ENCODE data around the gene FOXN3.
"Not testable (repeated sequence)": the region's sequence is repeated elsewhere in the genome, so short reads cannot be mapped to it uniquely, and the experiment has no call there.

Gene FOXN3

DNA sequence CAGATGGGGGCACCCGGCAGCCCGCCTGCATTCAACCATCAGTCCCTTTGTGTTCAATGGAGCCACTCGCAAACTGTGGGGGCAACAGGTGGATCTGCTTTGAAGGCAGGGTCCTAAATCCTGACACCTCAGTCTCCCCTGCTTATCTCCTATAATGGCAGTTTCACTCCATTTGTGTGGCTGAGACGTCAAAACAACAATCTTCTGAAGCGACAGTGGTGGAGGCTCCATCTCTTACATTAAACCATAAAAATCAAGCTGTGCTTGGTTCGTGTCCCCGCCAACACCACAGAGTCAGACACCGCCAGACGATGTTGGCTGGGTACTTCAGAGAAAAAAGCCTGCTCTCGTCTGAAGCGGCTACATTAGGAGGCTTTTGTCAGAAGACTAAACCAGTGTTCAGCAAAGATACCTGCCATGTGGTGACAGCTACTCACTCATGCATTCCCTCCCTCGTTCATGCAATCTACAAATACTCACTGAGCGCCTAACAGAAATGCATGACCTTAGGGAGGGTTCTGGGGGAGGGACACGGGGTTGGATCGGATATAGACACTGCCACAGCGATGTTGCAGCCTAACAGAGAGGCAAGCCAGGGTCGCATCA, 253.9 kb downstream of the FOXN3 start:
- Histone ChIP-seq H3K4me3 (ENCODE audit: insufficient read length, low read depth) (no peak overlapping the region), H3K27me3 (ENCODE audit: insufficient read depth, insufficient read length) (no peaks in the 10 kb centered on the region), H3K4me1 (ENCODE audit: insufficient read depth, insufficient read length) (no peaks in the 10 kb centered on the region), H3K9ac (ENCODE audit: insufficient read length, low read depth) (no peak overlapping the region), H3K36me3 (ENCODE audit: insufficient read depth, insufficient read length, low read length) (peaks cover 41% of the 10 kb centered on the region), H3K9me3 (ENCODE audit: insufficient read depth, low read length) (no peaks in the 10 kb centered on the region)
- TF ChIP-seq YY1 (IDR thresholded peaks at IDR 0.05; ENCODE audit: insufficient read depth, insufficient read length) (no peak), ZNF274 (IDR thresholded peaks at IDR 0.05; ENCODE audit: low read depth, low read length) (no peak), SUZ12 (IDR thresholded peaks at IDR 0.05; ENCODE audit: extremely low read depth, insufficient read depth, insufficient read length) (no peak)
- no peak for DNase-seq (ENCODE audit: low read depth, low spot score)

- no peak for DNase-seq (ENCODE audit: low read depth, low spot score)
- TF ChIP-seq YY1 (IDR thresholded peaks at IDR 0.05; ENCODE audit: insufficient read depth, insufficient read length) (no peak), SUZ12 (IDR thresholded peaks at IDR 0.05; ENCODE audit: extremely low read depth, insufficient read depth, insufficient read length) (no peak), ZNF274 (IDR thresholded peaks at IDR 0.05; ENCODE audit: low read depth, low read length) (no peak)
- no peaks in the 10 kb centered on the region for H3K9me3 ChIP-seq (ENCODE audit: insufficient read depth, low read length)
- H3K4me1 ChIP-seq (ENCODE audit: insufficient read depth, insufficient read length): no peaks in the 10 kb centered on the region
- H3K4me3 ChIP-seq (ENCODE audit: insufficient read length, low read depth): no peak overlapping the region
- H3K36me3 ChIP-seq (ENCODE audit: insufficient read depth, insufficient read length, low read length): peaks cover 41% of the 10 kb centered on the region
- no peaks in the 10 kb centered on the region for H3K27me3 ChIP-seq (ENCODE audit: insufficient read depth, insufficient read length)
- H3K9ac ChIP-seq (ENCODE audit: insufficient read length, low read depth): no peak overlapping the region
Measured at GRCh38 chr14:89162586-89162985, 254.4 kb downstream of the FOXN3 start.

DNA sequence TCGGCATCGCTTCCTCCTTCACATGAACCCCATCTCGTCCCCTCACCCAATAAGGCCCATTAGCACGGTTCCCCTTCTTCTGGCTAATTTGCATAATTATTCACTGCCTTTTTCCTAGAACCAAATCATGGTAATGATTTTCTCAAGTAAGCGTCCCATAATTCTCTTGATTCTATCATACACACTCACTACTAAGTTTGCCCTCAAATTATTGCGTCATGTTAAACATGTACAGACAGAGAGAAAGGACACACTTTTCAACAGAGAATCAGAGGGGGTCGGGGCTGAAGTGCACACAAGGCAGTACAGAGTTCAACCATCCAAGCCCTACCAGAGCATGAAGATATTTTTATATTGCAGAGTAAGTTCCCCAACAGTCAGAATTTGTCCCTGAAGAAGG, 256.6 kb downstream of the FOXN3 start:
- Histone ChIP-seq H3K4me1 (ENCODE audit: insufficient read depth, insufficient read length) (no peaks in the 10 kb centered on the region), H3K4me3 (ENCODE audit: insufficient read length, low read depth) (no peak overlapping the region), H3K36me3 (ENCODE audit: insufficient read depth, insufficient read length, low read length) (peaks cover 44% of the 10 kb centered on the region), H3K9ac (ENCODE audit: insufficient read length, low read depth) (no peak overlapping the region), H3K9me3 (ENCODE audit: insufficient read depth, low read length) (no peaks in the 10 kb centered on the region), H3K27me3 (ENCODE audit: insufficient read depth, insufficient read length) (no peaks in the 10 kb centered on the region)
- DNase-seq (ENCODE audit: low read depth, low spot score): no peak
- TF ChIP-seq ZNF274 (IDR thresholded peaks at IDR 0.05; ENCODE audit: low read depth, low read length): no peak
- no peak for TF ChIP-seq YY1 (IDR thresholded peaks at IDR 0.05; ENCODE audit: insufficient read depth, insufficient read length)
- no peak for TF ChIP-seq SUZ12 (IDR thresholded peaks at IDR 0.05; ENCODE audit: extremely low read depth, insufficient read depth, insufficient read length)

DNA sequence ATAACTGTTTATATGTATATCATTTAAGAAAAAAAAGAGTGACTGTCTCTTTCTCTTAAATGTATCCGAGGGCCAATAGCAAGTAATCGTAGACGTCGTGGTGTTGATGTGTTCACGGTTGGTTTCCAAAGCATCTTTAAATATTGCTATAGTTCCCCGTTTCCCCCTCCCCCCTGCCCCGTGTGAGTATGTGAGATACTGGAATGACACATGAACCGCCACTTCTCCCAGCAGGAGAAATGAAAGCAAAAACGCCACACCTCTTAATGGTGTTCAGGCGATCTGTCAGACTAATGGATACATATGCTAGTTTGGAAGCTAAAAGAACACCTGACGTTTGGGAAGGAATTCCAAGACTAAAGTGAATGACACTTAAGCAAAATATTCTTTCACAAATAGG, 258.3 kb downstream of the FOXN3 start:
- Histone ChIP-seq H3K9ac (ENCODE audit: insufficient read length, low read depth) (no peak overlapping the region), H3K27me3 (ENCODE audit: insufficient read depth, insufficient read length) (no peaks in the 10 kb centered on the region), H3K36me3 (ENCODE audit: insufficient read depth, insufficient read length, low read length) (peaks cover 31% of the 10 kb centered on the region), H3K4me1 (ENCODE audit: insufficient read depth, insufficient read length) (no peaks in the 10 kb centered on the region), H3K4me3 (ENCODE audit: insufficient read length, low read depth) (no peak overlapping the region), H3K9me3 (ENCODE audit: insufficient read depth, low read length) (no peaks in the 10 kb centered on the region)
- no peak for DNase-seq (ENCODE audit: low read depth, low spot score)
- TF ChIP-seq ZNF274 (IDR thresholded peaks at IDR 0.05; ENCODE audit: low read depth, low read length) (no peak), SUZ12 (IDR thresholded peaks at IDR 0.05; ENCODE audit: extremely low read depth, insufficient read depth, insufficient read length) (no peak), YY1 (IDR thresholded peaks at IDR 0.05; ENCODE audit: insufficient read depth, insufficient read length) (no peak)

DNA sequence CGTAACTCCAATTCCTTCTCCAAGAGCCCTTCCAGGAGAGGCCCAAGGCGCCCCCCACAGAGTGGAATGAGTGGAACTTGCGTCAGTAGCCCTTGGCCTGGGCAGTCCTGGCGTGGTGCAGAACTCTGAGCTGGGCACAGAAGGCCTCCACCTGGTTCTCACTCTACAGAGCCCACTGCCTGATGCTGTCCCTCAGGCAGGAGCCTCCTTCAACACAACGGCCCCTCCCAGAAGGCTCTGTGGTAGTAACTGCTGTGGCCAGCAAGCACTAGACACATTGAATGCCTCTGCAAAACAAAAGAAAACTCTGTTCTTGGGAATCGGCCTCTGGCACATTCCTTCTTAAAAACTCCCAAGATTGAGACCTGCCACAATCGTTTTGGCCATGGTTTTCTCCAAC, 258.9 kb downstream of the FOXN3 start:
- DNase-seq (ENCODE audit: low read depth, low spot score); H3K4me3 ChIP-seq (ENCODE audit: insufficient read length, low read depth); H3K4me1 ChIP-seq (ENCODE audit: insufficient read depth, insufficient read length); H3K27me3 ChIP-seq (ENCODE audit: insufficient read depth, insufficient read length); H3K9ac ChIP-seq (ENCODE audit: insufficient read length, low read depth); H3K9me3 ChIP-seq (ENCODE audit: insufficient read depth, low read length): not testable (repeated sequence)
- peaks cover 28% of the 10 kb centered on the region for H3K36me3 ChIP-seq (ENCODE audit: insufficient read depth, insufficient read length, low read length)

DNA sequence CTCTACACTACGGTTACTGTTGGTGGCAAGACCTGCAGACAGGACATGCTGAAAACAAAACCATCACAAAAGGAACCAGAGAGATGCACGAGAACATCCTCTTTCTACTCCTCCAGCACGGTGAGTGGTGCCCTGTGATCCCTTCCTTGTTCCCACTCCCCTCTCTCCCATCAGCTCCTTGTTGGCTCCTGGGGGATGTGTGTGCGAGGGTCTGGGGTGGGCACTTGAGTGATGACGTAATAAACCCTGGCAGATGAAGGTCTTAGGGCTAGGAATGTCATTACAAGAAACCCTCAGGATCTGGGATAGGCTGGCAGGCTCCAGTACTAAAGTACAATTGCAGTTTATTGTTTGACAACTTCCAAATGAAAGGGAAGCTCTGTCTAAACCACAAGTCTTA, 261.5 kb downstream of the FOXN3 start:
- Histone ChIP-seq H3K4me1 (ENCODE audit: insufficient read depth, insufficient read length) (no peaks in the 10 kb centered on the region), H3K4me3 (ENCODE audit: insufficient read length, low read depth) (no peak overlapping the region), H3K36me3 (ENCODE audit: insufficient read depth, insufficient read length, low read length) (peaks cover 11% of the 10 kb centered on the region), H3K9ac (ENCODE audit: insufficient read length, low read depth) (no peak overlapping the region), H3K27me3 (ENCODE audit: insufficient read depth, insufficient read length) (no peaks in the 10 kb centered on the region), H3K9me3 (ENCODE audit: insufficient read depth, low read length) (no peaks in the 10 kb centered on the region)
- DNase-seq (ENCODE audit: low read depth, low spot score): no peak
- TF ChIP-seq YY1 (IDR thresholded peaks at IDR 0.05; ENCODE audit: insufficient read depth, insufficient read length): no peak

DNA sequence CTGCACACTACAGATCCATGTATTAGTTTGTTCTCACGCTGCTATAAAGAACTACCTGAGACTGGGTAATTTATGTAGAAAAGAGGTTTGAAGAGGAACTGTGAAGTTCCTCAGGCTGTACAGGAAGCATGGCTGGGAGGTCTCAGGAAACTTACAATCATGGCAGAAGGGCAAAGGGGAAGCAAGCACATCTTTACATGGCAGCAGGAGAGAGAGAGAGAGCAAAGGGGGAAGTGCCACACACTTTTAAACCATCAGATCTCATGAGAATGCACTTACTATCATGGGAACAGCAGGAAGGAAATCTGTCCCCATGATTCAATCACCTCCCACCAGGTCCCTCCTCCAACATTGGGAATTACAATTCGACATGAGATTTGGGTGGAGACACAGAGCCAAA, 265.3 kb downstream of the FOXN3 start:
- H3K9me3 ChIP-seq (ENCODE audit: insufficient read depth, low read length); H3K4me3 ChIP-seq (ENCODE audit: insufficient read length, low read depth); H3K36me3 ChIP-seq (ENCODE audit: insufficient read depth, insufficient read length, low read length); DNase-seq (ENCODE audit: low read depth, low spot score); H3K4me1 ChIP-seq (ENCODE audit: insufficient read depth, insufficient read length); H3K27me3 ChIP-seq (ENCODE audit: insufficient read depth, insufficient read length); H3K9ac ChIP-seq (ENCODE audit: insufficient read length, low read depth): not testable (repeated sequence)

DNA sequence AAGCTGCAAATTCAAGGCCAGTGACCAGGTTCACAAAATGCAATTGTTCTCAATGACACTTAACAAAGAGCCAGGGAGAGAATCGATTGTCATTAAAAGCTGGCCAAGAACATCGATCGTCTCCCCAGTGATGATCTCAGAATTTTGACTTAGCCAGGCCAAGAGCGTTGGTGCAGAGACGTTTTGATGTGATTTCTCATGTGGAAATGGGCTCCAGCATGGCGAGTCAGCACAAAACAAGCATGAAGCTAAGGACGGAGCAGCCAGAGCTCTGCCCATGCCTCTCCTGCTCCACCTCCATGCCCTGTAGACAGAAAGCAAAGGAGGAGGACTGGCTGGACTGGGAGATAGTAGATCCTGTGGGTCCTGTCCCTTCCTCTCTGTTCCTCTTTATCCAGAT, 270.8 kb downstream of the FOXN3 start:
- DNase-seq (ENCODE audit: low read depth, low spot score): no peak
- no peaks in the 10 kb centered on the region for H3K27me3 ChIP-seq (ENCODE audit: insufficient read depth, insufficient read length)
- no peak overlapping the region for H3K9ac ChIP-seq (ENCODE audit: insufficient read length, low read depth)
- H3K36me3 ChIP-seq (ENCODE audit: insufficient read depth, insufficient read length, low read length): no peaks in the 10 kb centered on the region
- no peak overlapping the region for H3K4me3 ChIP-seq (ENCODE audit: insufficient read length, low read depth)
- no peaks in the 10 kb centered on the region for H3K9me3 ChIP-seq (ENCODE audit: insufficient read depth, low read length)
- no peaks in the 10 kb centered on the region for H3K4me1 ChIP-seq (ENCODE audit: insufficient read depth, insufficient read length)
- no peak for TF ChIP-seq SUZ12 (IDR thresholded peaks at IDR 0.05; ENCODE audit: extremely low read depth, insufficient read depth, insufficient read length)
- no peak for TF ChIP-seq ZNF274 (IDR thresholded peaks at IDR 0.05; ENCODE audit: low read depth, low read length)
- no peak for TF ChIP-seq YY1 (IDR thresholded peaks at IDR 0.05; ENCODE audit: insufficient read depth, insufficient read length)

Data from NT2/D1 (cell line).